GM19324 (cell line): Measurements from ENCODE around the gene KRT81.
"Not testable (repeated sequence)": the region's sequence is repeated elsewhere in the genome, so short reads cannot be mapped to it uniquely, and the experiment has no call there.

Source experiments
- ATAC-seq: cut with Tn5 transposase; IDR thresholded peaks from one replicate; pipeline ENCODE4 v1.9.1; 2021; ENCODE audit warnings: mild to moderate bottlenecking, moderate library complexity; ENCODE audit not compliant: unreplicated experiment, low FRiP score

Gene KRT81

GRCh38 chr12:52278575-52279421, 12.5 kb downstream of the KRT81 start:
- ATAC-seq, result no peak

DNA sequence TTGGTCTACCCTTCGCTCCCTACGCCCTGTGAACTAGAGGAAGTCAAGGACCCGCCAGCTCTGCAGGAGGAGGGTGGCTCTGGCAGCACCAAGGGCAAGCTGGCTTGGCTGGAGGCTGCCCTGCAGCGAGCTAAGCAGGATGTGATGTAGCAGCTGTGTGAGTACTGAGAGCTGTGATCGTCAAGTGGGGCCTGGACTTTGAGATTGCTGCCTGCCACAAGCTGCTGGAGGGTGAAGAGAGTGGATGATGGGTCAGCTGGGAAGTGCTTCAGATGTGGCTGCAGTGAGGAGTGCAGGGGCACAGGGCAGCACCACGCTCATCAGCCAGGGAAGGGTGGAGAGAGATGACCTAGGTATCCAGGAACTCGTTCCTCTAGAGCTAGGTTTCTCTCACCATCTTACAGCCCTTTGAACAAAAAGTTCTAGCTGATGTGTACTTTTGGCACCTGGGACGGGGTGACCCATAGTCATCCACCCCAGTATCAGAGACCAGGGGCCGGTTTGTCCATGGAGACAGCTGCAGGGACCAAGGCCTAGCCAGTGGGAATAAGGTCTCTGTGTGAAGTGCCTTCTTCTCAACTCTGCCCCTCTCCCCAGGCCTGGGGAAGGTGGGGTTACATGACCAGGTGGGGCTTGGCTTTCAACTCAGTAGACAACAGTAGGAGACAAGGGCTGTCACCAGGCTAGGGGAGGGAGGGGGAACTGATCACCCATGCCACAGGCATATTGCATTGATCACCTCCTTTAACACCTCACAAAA, 13.7 kb downstream of the KRT81 start:
- ATAC-seq, result no peak

DNA sequence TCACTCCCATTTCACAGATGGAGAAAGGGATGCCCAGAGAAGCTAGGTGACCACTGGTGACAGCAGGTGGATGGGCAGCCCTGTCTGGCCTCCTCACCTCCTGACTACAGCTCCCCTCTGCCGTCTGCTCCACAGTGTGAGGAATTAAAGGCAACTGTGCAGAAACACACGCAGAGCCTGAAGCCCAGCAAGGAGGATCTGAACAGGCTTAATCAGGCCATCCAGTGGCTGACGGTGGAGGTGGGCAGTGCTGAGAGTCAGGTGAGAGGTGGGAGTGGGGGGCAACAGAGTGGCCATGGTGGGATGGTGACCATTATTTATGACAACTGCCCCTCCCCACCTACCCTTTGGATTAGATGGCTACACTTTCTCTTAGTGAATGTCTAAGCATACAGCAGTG, 15.6 kb downstream of the KRT81 start:
- ATAC-seq, result no peak

DNA sequence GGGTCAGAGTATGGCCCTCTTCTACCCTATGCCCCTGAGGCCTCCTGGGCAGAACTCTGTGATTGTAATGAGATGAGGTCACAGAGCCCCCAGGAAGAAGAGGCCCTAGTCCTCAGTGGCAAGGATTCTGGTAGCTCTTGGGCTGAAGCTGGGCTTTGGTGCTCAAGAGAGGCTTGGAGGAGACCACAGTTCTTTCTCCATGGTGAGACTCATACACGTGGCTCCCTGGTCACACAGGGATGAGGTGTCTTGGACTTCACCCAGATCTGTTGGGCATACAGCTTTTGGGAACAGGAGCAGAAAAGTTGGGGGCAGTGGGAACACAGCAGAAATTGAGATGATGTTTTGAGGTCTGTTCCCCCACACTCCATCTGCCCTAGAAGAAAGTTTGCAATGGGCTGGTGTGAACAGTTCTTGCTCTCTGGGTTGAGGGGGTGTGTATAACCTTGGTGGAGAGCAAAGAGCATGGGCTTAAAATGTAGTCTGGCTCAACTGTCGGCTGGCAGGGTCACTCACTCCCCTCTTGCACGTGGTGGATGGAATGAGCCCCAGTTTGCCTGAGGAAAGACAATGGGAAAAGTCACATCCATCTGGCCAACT, 16.7 kb downstream of the KRT81 start, which contains the start of gene KRT86:
Gene KRT86, plus strand, starts transcription at position 125 of the 600 bp plus-strand sequence. CDS start 27,272 bp downstream, outside the sequence.
- no peak for ATAC-seq

DNA sequence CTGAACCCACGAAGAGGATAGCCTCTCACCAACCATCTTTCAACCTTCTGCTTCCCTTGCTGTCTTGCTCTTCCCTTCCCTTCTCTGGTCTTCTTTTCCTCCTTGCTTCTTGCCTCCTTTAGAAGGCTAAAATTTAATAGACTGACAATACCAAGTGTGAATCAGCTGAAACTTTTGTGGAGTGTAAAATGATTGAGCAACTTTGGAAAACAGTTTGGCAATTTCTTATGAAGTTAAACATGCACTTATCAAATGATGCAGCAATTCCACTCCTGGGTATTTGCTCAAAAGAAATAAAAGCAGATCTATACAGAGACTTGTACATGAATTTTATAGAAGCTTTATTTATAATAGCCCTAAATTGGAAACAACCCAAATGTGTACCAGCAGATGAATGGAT, 20.2 kb downstream of the KRT81 start:
- no peak for ATAC-seq

DNA sequence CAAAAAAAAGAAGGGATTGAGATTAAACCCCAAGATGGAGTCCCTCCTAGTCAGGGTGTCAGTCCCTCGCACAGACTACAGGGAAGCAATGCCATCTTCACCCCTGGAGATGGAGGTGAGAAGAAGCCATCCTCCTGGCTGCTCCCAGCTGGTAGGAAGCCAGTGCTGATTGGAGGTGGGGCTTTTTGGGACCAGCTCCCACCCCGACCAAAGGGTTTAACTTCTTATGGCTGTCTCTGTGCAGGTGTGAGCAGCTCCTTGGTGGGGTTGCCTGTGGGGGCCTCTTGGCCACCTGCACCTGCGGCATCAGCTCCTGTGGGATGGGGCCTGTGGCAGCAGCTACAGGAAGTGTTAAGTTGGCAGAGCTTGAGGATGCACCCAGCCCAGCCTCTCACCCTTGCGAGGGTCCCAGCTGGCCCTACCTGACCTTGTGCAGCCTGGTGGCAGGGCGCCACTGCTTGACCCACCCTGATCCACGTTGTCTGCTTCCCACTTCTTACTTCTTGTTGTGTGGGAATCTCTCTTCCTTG, 20.7 kb downstream of the KRT81 start:
- no peak for ATAC-seq

GRCh38 chr12:52268212-52268611, 23.1 kb downstream of the KRT81 start:
- no peak for ATAC-seq

DNA sequence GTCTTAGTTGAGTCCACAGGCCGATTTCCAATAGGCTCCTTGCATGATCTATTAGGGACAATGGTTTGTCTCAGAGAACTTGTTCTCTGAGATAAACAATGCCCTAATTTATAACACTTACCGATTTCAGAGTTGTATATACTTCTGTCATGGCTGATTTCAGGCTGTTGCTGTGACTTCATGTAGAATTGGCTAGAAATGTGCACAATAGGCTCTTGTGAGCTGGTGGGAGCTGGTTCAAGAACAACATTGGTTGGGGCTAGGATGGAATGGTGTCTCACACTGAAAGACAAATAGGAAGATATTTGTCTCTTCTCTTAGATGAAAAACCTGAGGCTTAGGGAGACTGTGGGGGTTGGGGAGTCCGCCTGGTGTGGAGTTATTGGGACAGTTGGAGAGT, 23.6 kb downstream of the KRT81 start:
- no peak for ATAC-seq

GRCh38 chr12:52267266-52267665, 24.1 kb downstream of the KRT81 start:
- ATAC-seq, result no peak

DNA sequence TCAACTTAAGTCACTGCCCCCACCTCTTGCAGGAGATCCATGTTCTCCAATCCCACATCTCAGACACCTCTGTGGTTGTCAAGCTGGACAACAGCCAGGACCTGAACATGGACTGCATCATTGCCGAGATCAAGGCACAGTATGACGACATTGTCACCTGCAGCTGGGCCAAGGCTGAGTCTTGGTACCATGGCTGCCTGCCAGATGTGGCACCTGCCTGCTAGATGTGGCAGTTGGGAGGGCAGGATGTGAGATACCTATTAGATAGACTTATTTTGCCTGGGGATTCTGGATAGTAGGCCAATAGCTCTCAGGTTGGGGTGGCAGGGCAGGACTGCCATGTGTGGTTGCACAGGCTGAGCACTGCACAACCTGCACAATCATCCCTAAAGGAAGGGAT, 24.8 kb downstream of the KRT81 start:
- ATAC-seq, result no peak

- no peak for ATAC-seq
Observed at GRCh38 chr12:52264435-52264825, 26.9 kb downstream of the KRT81 start.

GRCh38 chr12:52263761-52264434, 27.4 kb downstream of the KRT81 start:
- no peak for ATAC-seq

DNA sequence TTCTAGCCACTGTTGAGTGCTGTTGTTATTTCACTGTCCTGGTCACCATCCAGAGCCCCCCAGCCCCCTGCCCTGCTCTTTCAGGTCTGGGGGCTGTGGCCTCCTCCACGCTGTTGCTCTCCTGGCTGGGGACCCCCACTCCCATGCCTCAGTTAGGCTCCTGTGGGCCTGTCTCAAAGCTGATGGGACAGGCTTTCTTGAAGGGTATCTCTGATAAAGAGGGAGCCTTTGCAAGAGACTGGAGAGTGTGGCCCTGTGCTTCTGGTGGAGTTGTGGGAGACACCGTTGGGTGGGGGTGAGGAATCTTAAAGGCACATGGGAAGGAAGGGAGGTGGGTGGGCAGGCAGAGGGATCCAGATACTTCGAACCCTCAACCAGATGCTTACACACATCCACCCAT, 29.0 kb downstream of the KRT81 start:
- no peak for ATAC-seq

- ATAC-seq, result no peak
Observed at GRCh38 chr12:52261208-52261484, 30.2 kb downstream of the KRT81 start.

DNA sequence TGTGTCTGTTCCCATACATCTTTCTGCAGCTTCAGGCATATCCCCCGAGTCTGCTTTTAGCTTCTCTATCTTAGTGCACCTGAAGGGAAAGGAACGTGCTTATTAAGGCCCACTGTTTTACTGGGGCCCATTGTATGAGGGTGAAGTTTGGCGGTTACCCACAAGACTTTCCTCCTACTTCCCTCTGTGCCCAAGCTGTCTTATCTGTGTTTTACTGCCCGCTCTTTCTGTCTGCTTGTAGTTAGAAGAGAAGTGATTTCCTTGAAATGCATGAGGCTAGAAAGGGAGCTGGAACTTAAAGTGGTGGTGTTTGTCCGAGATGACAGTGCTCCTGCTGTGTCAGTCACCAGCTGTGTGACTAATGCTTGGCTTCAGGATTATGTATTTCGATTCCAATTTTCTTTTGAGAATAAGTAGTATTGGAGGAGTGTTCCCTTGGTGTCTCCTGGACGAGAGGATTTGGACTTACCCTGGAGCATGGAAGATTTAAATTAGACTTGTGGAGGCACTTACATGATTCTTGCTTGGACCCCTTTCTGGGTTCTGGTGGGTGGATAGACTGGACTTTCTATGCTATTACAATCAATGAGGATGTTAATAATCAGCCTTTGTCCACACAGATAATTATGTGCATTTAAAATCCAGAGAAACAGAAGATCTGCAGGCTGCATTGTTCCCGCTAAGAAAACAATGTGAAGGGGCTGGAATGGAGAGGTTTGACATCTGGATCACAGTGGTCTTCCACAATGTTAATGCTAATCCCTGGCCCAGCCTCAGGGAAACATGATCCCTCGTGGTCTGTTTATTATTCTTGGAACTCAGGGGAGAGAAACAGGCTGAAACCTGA, 30.8 kb downstream of the KRT81 start:
- ATAC-seq, result no peak

DNA sequence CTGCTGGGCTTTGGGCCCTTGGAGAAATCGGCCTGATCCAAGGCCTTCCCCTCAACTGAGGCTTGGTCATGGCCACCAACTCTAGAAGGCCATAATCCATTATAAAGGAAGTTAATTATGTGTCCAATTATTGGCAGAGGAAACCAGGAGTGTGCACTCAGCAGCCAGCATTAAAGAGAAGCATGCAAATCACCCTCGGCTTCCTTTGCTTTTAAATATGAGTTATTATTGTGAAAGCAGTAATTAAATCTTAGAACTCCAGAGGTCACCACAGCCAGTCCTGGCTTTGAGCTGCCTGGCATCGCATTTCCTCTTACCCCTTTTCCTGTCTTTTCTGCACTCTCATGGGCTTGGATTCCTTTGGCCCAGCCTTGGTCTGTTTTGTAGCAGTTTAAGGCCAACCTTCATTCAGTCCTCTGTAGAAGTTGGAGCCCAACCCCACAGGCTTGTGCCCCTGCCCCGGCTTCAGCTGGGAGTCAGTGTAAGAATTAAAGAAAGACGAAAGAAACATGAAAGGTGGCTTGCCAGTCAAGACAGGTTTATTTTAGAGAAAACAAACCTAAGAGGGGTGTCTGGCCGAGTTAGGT, 31.6 kb downstream of the KRT81 start:
- no peak for ATAC-seq

DNA sequence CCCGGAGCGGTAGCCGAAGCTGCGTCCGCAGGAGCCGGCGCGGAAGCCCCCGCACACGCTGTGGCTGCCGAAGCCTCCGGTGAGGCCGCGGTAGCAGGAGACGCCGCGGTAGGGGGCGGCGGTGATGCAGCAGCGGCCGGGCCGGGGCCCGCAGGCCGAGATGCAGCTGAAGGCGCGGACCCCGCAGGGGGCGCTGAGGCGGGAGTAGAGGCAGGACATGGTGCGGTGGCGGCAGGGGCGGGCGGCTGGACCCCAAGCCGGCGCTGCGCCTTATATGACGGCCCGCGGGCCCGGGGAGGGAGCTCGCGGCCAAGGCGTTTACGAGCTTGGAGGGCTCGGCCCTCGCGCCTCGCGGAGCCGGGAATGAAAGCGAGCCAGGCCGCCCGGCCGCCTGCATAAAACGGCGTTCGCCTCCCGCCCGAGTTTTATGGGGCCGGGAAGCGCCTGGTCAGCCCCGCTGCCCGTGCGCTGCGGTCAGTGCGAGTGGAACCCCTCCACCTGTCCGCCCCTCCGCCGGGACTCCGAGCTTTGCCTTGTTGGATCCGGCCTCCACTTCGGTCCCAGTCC, 32.9 kb downstream of the KRT81 start:
- no peak for ATAC-seq

GRCh38 chr12:52257922-52258321, 33.4 kb downstream of the KRT81 start:
- ATAC-seq, result not testable (repeated sequence)

GRCh38 chr12:52257074-52257551, 34.2 kb downstream of the KRT81 start:
- ATAC-seq, result no peak
